ENCODE measurements around the gene KDM2A. TPM values are rescaled to one million over a fixed set of nuclear protein-coding genes. Genes with fewer than 3 reads are reported as not detected.

The KDM2A gene
- total and polyA plus RNA-seq, 2 donors (not counting 1 experiment from before 2014, with no cell fraction given), result 132 to 229 TPM

DNA sequence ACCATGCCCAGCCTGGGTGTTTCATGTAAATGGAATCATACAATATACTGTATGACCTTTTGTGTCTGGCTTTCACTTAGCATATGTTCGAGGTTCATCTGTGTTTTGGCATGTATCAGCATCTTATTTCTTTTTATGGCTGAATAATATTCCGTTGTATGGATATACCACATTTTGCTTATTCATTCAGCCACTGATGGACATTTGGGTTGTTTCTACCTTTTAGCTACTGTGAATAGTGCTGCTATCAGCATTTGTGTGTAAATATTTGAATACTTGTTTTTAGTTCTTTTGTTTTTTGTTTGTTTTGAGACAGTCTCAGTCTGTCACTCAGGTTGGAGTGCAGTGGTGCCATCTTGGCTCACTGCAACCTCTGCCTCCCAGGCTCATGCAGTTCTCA, 35.7 kb downstream of the KDM2A start:
- Histone ChIP-seq H4K20me1 (ENCODE audit: control insufficient read depth, insufficient read depth, low read length, poor library complexity, severe bottlenecking) (peaks cover 43% of the 10 kb centered on the region), H2AFZ (ENCODE audit: insufficient read depth, low read depth, low read length, poor library complexity, severe bottlenecking) (no peak overlapping the region), H3K27me3 (replicated peaks in 1 of 4; ENCODE audit: control extremely low read depth in 1 of 4, control insufficient read depth in 3 of 4, insufficient read depth in 4 of 4, low read length in 3 of 4) (no peaks in the 10 kb centered on the region), H3K9me3 (ENCODE audit: control extremely low read depth in 1 of 3, control insufficient read depth in 2 of 3, insufficient read depth in 1 of 3, low read length in 2 of 3) (no peaks in the 10 kb centered on the region), H3K79me2 (ENCODE audit: control insufficient read depth, insufficient read depth, low read length) (peaks cover 92% of the 10 kb centered on the region), H3K9ac (ENCODE audit: low read length) (no peak overlapping the region), H3K4me2 (replicated peaks; ENCODE audit: low read depth, low read length, poor library complexity, severe bottlenecking) (no peak overlapping the region), H3K27ac (ENCODE audit: low read length in 2 of 2) (no peak overlapping the region), H3K36me3 (replicated peaks in 1 of 2; ENCODE audit: control extremely low read depth in 1 of 2, control insufficient read depth in 1 of 2, extremely low read depth in 1 of 2, insufficient read depth in 2 of 2, low read length in 1 of 2) (peaks cover 0 to 23% of the 10 kb centered on the region in 2 experiments), H3K4me1 (ENCODE audit: control insufficient read depth in 2 of 2, insufficient read depth in 2 of 2, low read length in 2 of 2) (no peaks in the 10 kb centered on the region), H3K4me3 (ENCODE audit: control extremely low read depth in 1 of 5, extremely low read depth in 1 of 5, insufficient read depth in 1 of 5, low read depth in 2 of 5, low read length in 4 of 5) (no peak overlapping the region)
- peaks cover 13% of the 10 kb centered on the region for H3K4me1 Mint-ChIP-seq
- no peaks in the 10 kb centered on the region for H3K9me3 Mint-ChIP-seq (ENCODE audit: insufficient read depth)
- ChIA-PET POLR2A (no interaction called here), CTCF (no interaction called here)
- DNase-seq, result no peak
- H3K27ac Mint-ChIP-seq, result no peak overlapping the region
- intact Hi-C loops (cut with micrococcal nuclease), result no loop called here
- no CpG with 5 or more reads among the region's 2 CpGs for WGBS (ENCODE audit: insufficient coverage)
- ATAC-seq (ENCODE audit: low read depth), result no peak
- no peak overlapping the region for H3K4me3 Mint-ChIP-seq
- H3K27me3 Mint-ChIP-seq, result no peaks in the 10 kb centered on the region
- no peak for TF ChIP-seq EZH2 (IDR thresholded peaks at IDR 0.05; ENCODE audit: borderline replicate concordance, insufficient read depth, low read depth, low read length, poor library complexity, severe bottlenecking)
- TF ChIP-seq, protein P1, sequence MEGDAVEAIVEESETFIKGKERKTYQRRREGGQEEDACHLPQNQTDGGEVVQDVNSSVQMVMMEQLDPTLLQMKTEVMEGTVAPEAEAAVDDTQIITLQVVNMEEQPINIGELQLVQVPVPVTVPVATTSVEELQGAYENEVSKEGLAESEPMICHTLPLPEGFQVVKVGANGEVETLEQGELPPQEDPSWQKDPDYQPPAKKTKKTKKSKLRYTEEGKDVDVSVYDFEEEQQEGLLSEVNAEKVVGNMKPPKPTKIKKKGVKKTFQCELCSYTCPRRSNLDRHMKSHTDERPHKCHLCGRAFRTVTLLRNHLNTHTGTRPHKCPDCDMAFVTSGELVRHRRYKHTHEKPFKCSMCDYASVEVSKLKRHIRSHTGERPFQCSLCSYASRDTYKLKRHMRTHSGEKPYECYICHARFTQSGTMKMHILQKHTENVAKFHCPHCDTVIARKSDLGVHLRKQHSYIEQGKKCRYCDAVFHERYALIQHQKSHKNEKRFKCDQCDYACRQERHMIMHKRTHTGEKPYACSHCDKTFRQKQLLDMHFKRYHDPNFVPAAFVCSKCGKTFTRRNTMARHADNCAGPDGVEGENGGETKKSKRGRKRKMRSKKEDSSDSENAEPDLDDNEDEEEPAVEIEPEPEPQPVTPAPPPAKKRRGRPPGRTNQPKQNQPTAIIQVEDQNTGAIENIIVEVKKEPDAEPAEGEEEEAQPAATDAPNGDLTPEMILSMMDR (IDR thresholded peaks at IDR 0.05), result no peak

DNA sequence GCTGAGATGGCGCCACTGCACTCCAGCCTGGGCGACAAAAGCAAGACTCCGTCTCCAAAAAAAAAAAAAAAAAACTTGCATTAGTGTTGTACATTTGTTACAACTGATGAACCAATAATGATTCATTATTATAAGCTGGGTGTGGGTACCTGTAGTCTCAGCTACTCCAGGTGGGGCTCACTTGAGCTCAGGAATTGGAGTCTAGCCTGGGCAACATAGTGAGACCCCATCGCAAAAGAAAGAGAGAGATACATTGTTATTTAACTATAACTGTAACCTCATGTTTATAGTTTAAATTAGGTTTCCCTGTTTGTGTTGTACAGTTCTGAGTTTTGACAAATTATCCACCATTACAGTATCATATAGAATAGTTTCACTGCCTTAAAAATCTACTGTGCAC, 38.6 kb downstream of the KDM2A start:
- Histone ChIP-seq H3K36me3 (replicated peaks in 1 of 2; ENCODE audit: control extremely low read depth in 1 of 2, control insufficient read depth in 1 of 2, extremely low read depth in 1 of 2, insufficient read depth in 2 of 2, low read length in 1 of 2) (peaks cover 0 to 3% of the 10 kb centered on the region in 2 experiments), H3K27ac (ENCODE audit: low read length in 2 of 2) (no peak overlapping the region), H3K4me2 (replicated peaks; ENCODE audit: low read depth, low read length, poor library complexity, severe bottlenecking) (no peak overlapping the region), H3K9me3 (ENCODE audit: control extremely low read depth in 1 of 3, control insufficient read depth in 2 of 3, insufficient read depth in 1 of 3, low read length in 2 of 3) (no peaks in the 10 kb centered on the region), H2AFZ (ENCODE audit: insufficient read depth, low read depth, low read length, poor library complexity, severe bottlenecking) (no peak overlapping the region), H3K79me2 (ENCODE audit: control insufficient read depth, insufficient read depth, low read length) (peaks cover 85% of the 10 kb centered on the region), H3K4me1 (ENCODE audit: control insufficient read depth in 2 of 2, insufficient read depth in 2 of 2, low read length in 2 of 2) (no peaks in the 10 kb centered on the region), H3K27me3 (replicated peaks in 1 of 4; ENCODE audit: control extremely low read depth in 1 of 4, control insufficient read depth in 3 of 4, insufficient read depth in 4 of 4, low read length in 3 of 4) (no peaks in the 10 kb centered on the region), H3K9ac (ENCODE audit: low read length) (no peak overlapping the region), H3K4me3 (ENCODE audit: control extremely low read depth in 1 of 5, extremely low read depth in 1 of 5, insufficient read depth in 1 of 5, low read depth in 2 of 5, low read length in 4 of 5) (no peak overlapping the region), H4K20me1 (ENCODE audit: control insufficient read depth, insufficient read depth, low read length, poor library complexity, severe bottlenecking) (peaks cover 61% of the 10 kb centered on the region)
- intact Hi-C loops (cut with micrococcal nuclease), result no loop called here
- Mint-ChIP-seq H3K4me1 (peaks cover 21% of the 10 kb centered on the region), H3K9me3 (ENCODE audit: insufficient read depth) (no peaks in the 10 kb centered on the region), H3K27me3 (no peaks in the 10 kb centered on the region), H3K27ac (no peak overlapping the region), H3K4me3 (no peak overlapping the region)
- no CpG with 5 or more reads among the region's 4 CpGs for WGBS (ENCODE audit: insufficient coverage)
- TF ChIP-seq, protein P1 (IDR thresholded peaks at IDR 0.05), result no peak
- no peak for TF ChIP-seq EZH2 (IDR thresholded peaks at IDR 0.05; ENCODE audit: borderline replicate concordance, insufficient read depth, low read depth, low read length, poor library complexity, severe bottlenecking)
- CTCF ChIA-PET, result interaction anchor here (1.7 to 3.0 kb wide), 2 partner anchors 10 to 76 kb away, joined by 5 to 13 read pairs; no protein-coding TSS in a partner anchor
- ATAC-seq (ENCODE audit: low read depth) (no peak), DNase-seq (no peak)
- POLR2A ChIA-PET, result interaction anchor here (0.6 kb wide), 1 partner anchor 90 kb away, joined by 10 read pairs; no protein-coding TSS in a partner anchor

All from B cell (primary cell).